Spleen (tissue), 11 donors: ENCODE results near the gene FGD4. TPM values are rescaled to one million over a fixed set of nuclear protein-coding genes. Genes with fewer than 3 reads are reported as not detected.
"Not testable (repeated sequence)": the region's sequence is repeated elsewhere in the genome, so short reads cannot be mapped to it uniquely, and the experiment has no call there.

Experiments used
- DNase-seq: peaks from one replicate; pipeline ENCODE4 v3.0.0-alpha.2; 2020
- H3K27ac ChIP-seq, 8 donors: fragments of 200-600 bp; sonication (generic) in 7 of 8; 1 replicate in 4 of 8; 2 replicates in 4 of 8; pipeline versions ENCODE4 v1.5.0 to v1.8.0; 2016 to 2021; ENCODE audit warnings: inconsistent platforms in 4 of 8, mild to moderate bottlenecking in 4 of 8, moderate library complexity in 1 of 8
- H3K27me3 ChIP-seq, 7 donors: fragments of 200-600 bp; sonication (generic) in 6 of 7; replicated peaks in 1 of 7; 1 replicate in 4 of 7; 2 replicates in 3 of 7; pipeline versions ENCODE4 v1.5.0 to v1.8.0; 2016 to 2021; ENCODE audit warnings: inconsistent platforms in 3 of 7, mild to moderate bottlenecking in 1 of 7
- H3K36me3 ChIP-seq, 6 donors: fragments of 200-600 bp; sonication (generic) in 5 of 6; 1 replicate in 4 of 6; 2 replicates in 2 of 6; pipeline versions ENCODE4 v1.5.0 to v1.8.0; 2016 to 2021; ENCODE audit warnings: inconsistent platforms in 2 of 6
- H3K4me1 ChIP-seq, 6 donors: fragments of 200-600 bp; sonication (generic) in 5 of 6; 1 replicate in 3 of 6; 2 replicates in 3 of 6; pipeline versions ENCODE4 v1.5.0 to v1.8.0; 2016 to 2021; ENCODE audit warnings: inconsistent platforms in 3 of 6
- H3K4me3 ChIP-seq, 8 donors: fragments of 200-600 bp; sonication (generic) in 7 of 8; 1 replicate in 4 of 8; 2 replicates in 4 of 8; pipeline versions ENCODE4 v1.5.0 to v1.8.0; 2016 to 2021; ENCODE audit warnings: inconsistent platforms in 4 of 8, mild to moderate bottlenecking in 4 of 8, moderate library complexity in 2 of 8
- H3K9me3 ChIP-seq, 8 donors: fragments of 200-600 bp; sonication (generic) in 7 of 8; 1 replicate in 4 of 8; 2 replicates in 4 of 8; pipeline versions ENCODE4 v1.5.0 to v1.8.0; 2016 to 2021; ENCODE audit warnings: inconsistent platforms in 4 of 8
- CTCF ChIP-seq, 11 experiments: fragments of 200-600 bp in 7 of 11; fragments of 450-650 bp in 4 of 11; sonication (generic) in 4 of 11; IDR thresholded peaks in 8 of 11; conservative IDR thresholded peaks in 3 of 11; 1 replicate in 7 of 11; 2 replicates in 4 of 11; pipeline versions ENCODE4 v1.4.0 to v1.8.0; 2016 to 2021; ENCODE audit warnings: antibody characterized with exemption in 11 of 11, inconsistent platforms in 4 of 11, mild to moderate bottlenecking in 1 of 11
- POLR2A ChIP-seq, 3 donors: fragments of 450-650 bp; IDR thresholded peaks; one replicate each; pipeline ENCODE4 v1.5.1; 2017; ENCODE audit warnings: antibody characterized with exemption in 3 of 3, mild to moderate bottlenecking in 1 of 3
- POLR2AphosphoS5 ChIP-seq, 3 donors: sonication (generic); formaldehyde crosslinking; IDR thresholded peaks; one replicate each; pipeline ENCODE4 v1.5.1; 2017; ENCODE audit warnings: antibody characterized with exemption in 3 of 3
- WGBS, 5 donors: extraction: QIAGEN DNeasy Blood & Tissue Kit in 3 of 5; methylation state at CpG; one replicate each; pipeline versions ENCODE4 v1.1.5 to v1.1.7; 2013 to 2018; 5-methylcytosine and 5-hydroxymethylcytosine counted together
- intact Hi-C: fragments of 100-400 bp; cut with DNase I; formaldehyde crosslinking; loops from one replicate; pipeline ENCODE4 v1.15.0; 2023; ENCODE audit warnings: low total_unique reads
- polyA plus RNA-seq, 3 donors: library from polyadenylated mRNA; stranded (reverse); fragments of 200-250 nt; gene quantifications; one replicate each; pipeline ENCODE4 v1.2.1, GENCODE V29; 2013
- total RNA-seq, 7 donors: library from RNA; depleted of rRNA in 3 of 7; stranded (reverse); fragments of >200 nt in 3 of 7; fragmentation: NEBNext Ultra II Directional in 4 of 7; extraction: Animal tissue kit (Norgen Biotek cat#: 25700) in 4 of 7; gene quantifications; one replicate each; pipeline versions ENCODE4 v1.1.0 to v1.2.1, GENCODE V29; 2016 to 2021
- donor health status: healthy with polysubstance abuse.
- donor health status: DM: no; HTN: no; CAD: no; lungs with moderate emphysema.
- donor health status: DM: no; HTN: no; CAD: no.
- donor health status: Bipolar disorder and iron deficiency.
- donor health status: healthy.
- donor health status: DM: no; HTN: no; CAD: no.
- donor health status: DM: yes; HTN: yes; CAD: no.

FGD4 gene
- total and polyA plus RNA-seq, 10 donors, result 1.0 to 44.4 (median 25.7) TPM

GRCh38 chr12:32519047-32519446 lies 119.7 kb downstream of the FGD4 start:
- TF ChIP-seq CTCF (IDR thresholded peaks at IDR 0.05 in 8 of 11, conservative IDR thresholded peaks at IDR 0.05 in 3 of 11) (no peak), POLR2AphosphoS5 (IDR thresholded peaks at IDR 0.05) (no peak), POLR2A (IDR thresholded peaks at IDR 0.05) (no peak)
- Histone ChIP-seq H3K9me3 (no peaks in the 10 kb centered on the region), H3K27me3 (no peaks in the 10 kb centered on the region), H3K4me3 (no peak overlapping the region), H3K4me1 (peaks cover 4 to 53% (median 29%) of the 10 kb centered on the region in 6 donors), H3K36me3 (no peaks in the 10 kb centered on the region), H3K27ac (no peak overlapping the region)
- 76 to 100% (median 84%) methylated on average over 3 of the region's 3 CpGs for WGBS, 5 donors
- intact Hi-C loops, result no loop called here
- no peak for DNase-seq

GRCh38 chr12:32522331-32523221 lies 123.2 kb downstream of the FGD4 start:
- peaks cover 4 to 37% (median 26%) of the 10 kb centered on the region in 6 donors for H3K4me1 ChIP-seq
- intact Hi-C loops, result no loop called here
- H3K4me3 ChIP-seq, result no peak overlapping the region
- peak overlapping the region in 7 of 8 donors; percentile 37 to 79 (median 66) for H3K27ac ChIP-seq
- H3K36me3 ChIP-seq, result no peaks in the 10 kb centered on the region
- H3K27me3 ChIP-seq, result no peaks in the 10 kb centered on the region
- no peaks in the 10 kb centered on the region for H3K9me3 ChIP-seq
- whole genome bisulfite sequencing, 5 donors, result 19 to 33% (median 20%) methylated on average over 5 of the region's 5 CpGs
- TF ChIP-seq POLR2AphosphoS5 (IDR thresholded peaks at IDR 0.05) (no peak), CTCF (IDR thresholded peaks at IDR 0.05 in 8 of 11, conservative IDR thresholded peaks at IDR 0.05 in 3 of 11) (no peak), POLR2A (IDR thresholded peaks at IDR 0.05) (no peak)
- DNase-seq, result no peak

- H3K4me3 ChIP-seq, H3K9me3 ChIP-seq, DNase-seq, H3K27ac ChIP-seq, H3K27me3 ChIP-seq, intact Hi-C loops, H3K36me3 ChIP-seq: not testable (repeated sequence)
- peaks cover 4 to 31% (median 25%) of the 10 kb centered on the region in 6 donors for H3K4me1 ChIP-seq
- 91 to 100% (median 93%) methylated on average over 5 to 20 of the region's 20 CpGs for WGBS, 5 donors
Measured at GRCh38 chr12:32525802-32526201, 126.4 kb downstream of the FGD4 start.

- DNase-seq, H3K27ac ChIP-seq, H3K4me3 ChIP-seq, H3K27me3 ChIP-seq, intact Hi-C loops, H3K36me3 ChIP-seq, H3K9me3 ChIP-seq: not testable (repeated sequence)
- WGBS, 5 donors, result 86 to 98% (median 97%) methylated on average over 4 to 9 of the region's 9 CpGs
- peaks cover 4 to 26% (median 23%) of the 10 kb centered on the region in 6 donors for H3K4me1 ChIP-seq
Measured at GRCh38 chr12:32526343-32526742, 127.0 kb downstream of the FGD4 start.

GRCh38 chr12:32532422-32532821 lies 133.1 kb downstream of the FGD4 start:
- WGBS, 5 donors, result 6 to 21% (median 9%) methylated on average over 1 of the region's 1 CpG
- H3K27me3 ChIP-seq, result no peaks in the 10 kb centered on the region
- H3K27ac ChIP-seq, result no peak overlapping the region
- DNase-seq, result no peak
- no peak overlapping the region for H3K4me3 ChIP-seq
- intact Hi-C loops, result no loop called here
- no peaks in the 10 kb centered on the region for H3K36me3 ChIP-seq
- no peaks in the 10 kb centered on the region for H3K9me3 ChIP-seq
- TF ChIP-seq CTCF (IDR thresholded peaks at IDR 0.05 in 8 of 11, conservative IDR thresholded peaks at IDR 0.05 in 3 of 11), result no peak
- TF ChIP-seq POLR2A (IDR thresholded peaks at IDR 0.05), result no peak
- no peak for TF ChIP-seq POLR2AphosphoS5 (IDR thresholded peaks at IDR 0.05)
- H3K4me1 ChIP-seq, result peaks cover 5 to 48% (median 39%) of the 10 kb centered on the region in 6 donors
